ENCODE results near the gene CELF2.
A peak's percentile ranks its signal among the peaks of the same experiment; 100 is the strongest.
"Not testable (repeated sequence)": the region's sequence is repeated elsewhere in the genome, so short reads cannot be mapped to it uniquely, and the experiment has no call there.

Gene CELF2

GRCh38 chr10:11335881-11336430 is 318.3 kb downstream of the CELF2 start:
- no peak for DNase-seq

DNA sequence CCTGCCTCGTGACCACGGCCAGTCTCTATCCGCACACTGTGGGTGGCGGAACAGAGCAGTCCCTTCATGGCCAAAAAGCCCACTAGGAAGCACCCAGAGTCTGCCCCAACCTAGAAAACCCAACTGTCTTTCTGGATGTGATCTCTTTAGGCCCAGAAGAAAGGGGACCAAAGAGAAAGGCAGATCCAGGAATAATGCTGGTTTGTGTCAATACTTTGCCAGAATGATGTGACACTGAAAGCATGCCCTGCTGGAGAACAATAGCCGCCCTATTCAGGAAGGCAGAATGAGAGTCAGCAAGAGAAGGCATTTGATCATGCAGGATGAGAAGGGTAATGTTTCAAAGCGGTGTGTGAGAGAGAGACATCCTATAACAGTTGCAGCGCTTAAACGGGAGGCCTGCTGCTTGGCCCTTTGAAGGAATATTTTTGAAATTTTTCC is 319.1 kb downstream of the CELF2 start:
- no peak for DNase-seq

GRCh38 chr10:11337516-11337915 is 319.8 kb downstream of the CELF2 start:
- no peak for DNase-seq

- no peak for DNase-seq
These were observed 320.6 kb downstream of the CELF2 start for GRCh38 chr10:11338160-11338844.

- no peak for DNase-seq
These were observed 321.3 kb downstream of the CELF2 start for GRCh38 chr10:11339013-11339412.

DNA sequence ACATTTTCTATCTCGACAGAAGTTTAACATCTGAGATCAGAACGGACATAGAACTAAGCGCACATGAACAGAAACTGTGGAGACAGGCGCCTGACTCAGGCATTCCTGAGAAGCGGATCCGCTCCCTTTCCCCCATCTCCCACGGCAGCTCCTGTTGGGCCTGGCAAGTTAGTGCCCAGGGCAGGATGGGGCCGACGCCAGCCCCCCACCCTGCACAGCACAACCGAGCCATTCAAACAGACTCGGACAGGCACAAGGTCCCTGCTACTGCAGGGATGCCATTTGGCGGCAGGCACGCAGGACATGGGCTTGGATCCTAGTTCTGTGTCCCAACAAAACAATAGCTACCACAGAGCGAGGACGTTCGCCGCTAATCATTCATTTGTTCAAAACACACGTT is 322.0 kb downstream of the CELF2 start:
- no peak for DNase-seq

DNA sequence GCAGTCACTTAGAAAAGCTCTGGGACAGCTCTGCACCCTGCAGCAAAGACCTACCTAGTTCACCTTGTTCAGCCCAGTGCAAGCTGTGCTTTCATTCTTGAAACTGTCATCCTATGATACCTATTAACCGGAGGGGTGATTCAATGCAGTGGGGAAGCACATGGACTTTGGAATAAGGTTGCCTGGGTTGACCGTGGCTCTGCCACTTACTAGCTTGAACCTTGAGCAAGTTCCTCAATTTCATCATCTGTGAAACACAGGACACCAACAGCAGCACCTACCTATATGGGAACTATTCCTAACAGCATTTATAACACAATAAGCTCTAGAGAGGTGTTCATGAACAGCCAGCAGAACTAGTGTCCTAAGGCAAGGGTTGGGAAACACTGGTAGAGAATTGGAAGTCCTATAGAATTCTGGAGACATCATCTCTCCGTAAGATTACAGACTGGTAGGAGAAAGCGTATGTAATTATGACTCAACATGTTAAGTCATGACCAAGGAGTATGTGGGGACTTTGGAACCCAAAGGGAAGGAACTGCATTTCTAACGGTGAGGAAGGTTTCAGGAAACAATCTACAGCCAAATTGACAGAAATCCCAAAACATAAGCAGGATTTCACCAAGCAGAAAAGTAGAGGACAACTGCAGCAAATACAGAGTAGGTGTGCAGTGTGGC is 323.8 kb downstream of the CELF2 start:
- DNase-seq, result no peak

- DNase-seq, result no peak
These were observed 326.4 kb downstream of the CELF2 start for GRCh38 chr10:11344081-11344480.

DNA sequence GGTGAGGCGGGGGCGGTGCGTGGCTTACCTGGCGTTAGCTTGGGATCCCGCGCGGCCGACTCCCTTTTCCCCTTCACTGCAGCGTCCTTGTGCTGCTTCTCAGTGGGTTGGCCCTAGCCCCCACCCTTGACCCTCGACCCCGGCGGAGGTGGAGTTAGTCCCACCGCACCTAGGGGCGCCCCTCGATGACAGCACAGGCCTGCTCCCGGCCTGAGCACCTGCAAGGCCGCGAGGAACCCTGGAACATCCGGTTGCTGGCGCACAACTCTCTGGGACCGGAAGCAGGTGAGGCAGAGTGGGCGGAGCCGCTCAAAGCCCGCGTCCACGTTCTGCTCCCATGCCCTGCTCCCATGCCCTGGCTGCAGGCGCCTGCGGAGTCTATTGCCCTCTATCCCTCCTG is 326.9 kb downstream of the CELF2 start:
- no peak for DNase-seq

- DNase-seq, result peak; percentile 8
These were observed 327.8 kb downstream of the CELF2 start for GRCh38 chr10:11345224-11346054.

DNA sequence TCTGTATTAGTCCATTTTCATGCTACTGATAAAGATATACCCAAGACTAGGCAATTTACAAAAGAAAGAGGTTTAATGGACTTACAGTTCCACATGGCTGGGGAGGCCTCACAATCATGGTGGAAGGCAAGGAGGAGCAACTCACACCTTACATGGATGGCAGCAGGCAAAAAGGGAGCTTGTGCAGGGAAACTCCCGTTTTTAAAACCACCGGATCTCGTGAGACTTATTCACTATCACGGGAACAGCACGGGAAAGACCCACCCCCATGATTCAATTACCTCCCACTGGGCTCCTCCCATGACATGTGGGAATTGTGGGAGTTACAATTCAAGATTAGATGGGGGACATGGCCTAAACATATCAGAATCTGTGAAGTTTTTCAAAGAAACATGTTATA is 329.9 kb downstream of the CELF2 start:
- DNase-seq, result not testable (repeated sequence)

DNA sequence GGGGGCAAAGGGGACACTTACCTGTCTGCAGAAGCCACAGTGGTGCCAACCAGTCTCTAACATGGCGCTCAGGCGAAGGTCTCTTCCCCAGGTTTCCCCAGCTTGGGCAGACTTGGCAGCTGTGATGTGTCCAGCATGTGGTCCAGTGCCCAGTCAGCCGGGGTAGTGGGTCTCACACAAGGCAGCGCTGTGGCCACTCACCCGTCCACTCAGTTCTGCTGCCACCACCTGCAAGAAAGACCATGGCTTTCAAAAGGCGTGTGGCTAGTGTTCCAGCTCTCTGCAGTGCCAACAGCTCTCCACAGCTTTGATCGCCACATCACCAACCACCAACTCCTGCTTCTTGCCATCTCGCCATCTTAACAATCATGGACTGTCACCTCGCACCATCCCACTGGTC is 334.1 kb downstream of the CELF2 start:
- no peak for DNase-seq

GRCh38 chr10:11353006-11353896 is 335.6 kb downstream of the CELF2 start:
- no peak for DNase-seq

- DNase-seq, result no peak
These were observed 337.2 kb downstream of the CELF2 start for GRCh38 chr10:11354823-11355222.

- no peak for DNase-seq
These were observed 337.9 kb downstream of the CELF2 start for GRCh38 chr10:11355592-11355991.

DNA sequence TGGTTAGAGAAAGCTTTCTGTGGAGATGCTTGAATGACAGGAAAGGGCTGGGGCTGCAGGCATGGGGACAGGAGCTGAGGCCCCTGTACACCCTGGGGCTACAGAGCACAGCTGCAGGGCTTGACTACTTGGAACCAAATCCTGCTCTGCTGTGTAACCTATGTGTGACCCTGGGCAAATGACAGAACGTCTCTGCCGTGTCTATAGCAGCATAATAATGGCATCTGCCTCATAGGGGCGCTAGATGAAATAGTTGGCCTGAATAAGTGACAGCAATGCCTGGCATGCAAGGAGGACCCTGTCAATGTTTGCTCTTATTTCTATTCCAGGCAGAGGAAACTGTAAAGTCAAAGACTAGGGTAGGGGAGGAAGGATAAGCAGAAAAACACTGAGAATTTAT is 339.8 kb downstream of the CELF2 start:
- no peak for DNase-seq

GRCh38 chr10:11358011-11358410 is 340.3 kb downstream of the CELF2 start:
- DNase-seq, result no peak

DNA sequence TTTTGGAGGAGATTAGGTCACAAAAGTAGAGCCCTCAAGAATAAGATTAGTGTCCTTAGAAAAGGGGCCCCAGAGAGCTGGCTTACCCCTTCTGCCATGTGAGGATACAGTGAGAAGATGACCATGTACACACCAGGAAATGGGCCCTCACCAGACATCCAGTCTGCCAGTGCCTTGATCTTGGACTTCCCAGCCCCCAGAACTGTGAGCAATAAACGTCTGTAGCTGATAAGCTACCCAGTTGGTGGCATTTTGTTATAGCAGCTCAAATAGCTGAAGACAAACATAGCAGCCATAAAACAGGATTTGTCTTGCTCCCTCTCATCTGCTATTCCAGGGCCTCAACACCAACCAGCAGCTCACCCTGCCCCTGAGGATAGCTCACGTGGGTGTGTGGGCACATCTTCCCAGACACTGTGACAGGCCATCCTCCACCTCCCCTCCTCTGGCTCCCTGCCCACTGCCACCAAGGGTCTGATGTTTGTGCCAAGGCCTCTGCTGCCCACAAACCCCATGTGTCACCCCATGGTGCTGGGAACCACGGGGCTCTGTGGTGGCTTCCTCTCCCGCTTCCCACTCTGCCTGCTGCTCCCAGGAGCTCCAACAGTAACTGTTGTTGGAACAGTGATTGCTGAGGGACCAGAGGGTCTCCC is 341.4 kb downstream of the CELF2 start:
- DNase-seq, result no peak

DNA sequence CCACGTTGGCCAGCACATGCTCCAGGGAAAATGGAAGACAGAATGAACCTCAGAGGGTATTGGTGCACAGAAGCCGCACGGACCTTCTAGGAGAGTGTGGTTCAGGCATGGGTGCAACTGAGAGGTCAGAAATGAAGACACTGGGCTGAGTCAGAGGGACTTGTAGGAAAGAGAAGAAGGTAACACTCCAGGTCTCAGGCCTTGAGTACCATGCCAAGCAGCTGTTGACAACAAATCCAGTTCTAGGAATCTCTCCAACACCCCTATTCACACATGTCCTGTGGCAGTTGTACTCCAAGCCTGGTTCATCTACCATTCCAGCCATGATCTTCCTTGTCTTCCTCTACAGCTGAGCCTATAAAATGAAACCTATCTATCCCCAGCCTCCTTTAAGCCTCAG is 342.2 kb downstream of the CELF2 start:
- DNase-seq, result no peak

DNA sequence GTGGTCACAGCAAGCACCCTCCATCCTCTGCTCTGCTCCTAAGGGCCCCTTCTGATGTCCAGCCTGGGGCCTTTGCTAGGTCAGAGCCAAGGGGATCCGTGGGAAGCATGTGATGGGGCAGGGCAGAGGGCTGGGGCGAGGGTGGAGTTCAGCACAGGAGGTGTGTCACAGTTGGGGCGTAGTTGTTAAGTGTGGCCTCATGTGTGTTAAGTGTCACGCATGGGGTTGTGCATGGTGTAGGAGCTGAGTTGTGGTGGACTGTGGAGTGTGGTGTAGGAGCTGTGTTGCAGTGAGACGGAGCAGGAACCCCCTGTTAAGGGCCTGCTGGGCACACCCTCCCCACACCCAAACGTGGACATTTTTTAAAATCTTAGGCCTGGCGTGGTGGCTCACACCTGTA is 345.8 kb downstream of the CELF2 start:
- DNase-seq, result no peak

- no peak for DNase-seq
These were observed 346.6 kb downstream of the CELF2 start for GRCh38 chr10:11364241-11364640.

- DNase-seq, result not testable (repeated sequence)
These were observed 349.2 kb downstream of the CELF2 start for GRCh38 chr10:11366889-11367288.

All from NCI-H2081 treated with DMSO at 0.1 percent for 48 hours (cell line).